Gastrocnemius medialis (tissue), 4 donors: ENCODE data around the gene CD7. TPM values are rescaled to one million over a fixed set of nuclear protein-coding genes. Genes with fewer than 3 reads are reported as not detected.

Experiments used
- ATAC-seq, 2 donors: fragments of 150-250 bp; one replicate each; pipeline ENCODE4 v1.9.1; 2016
- DNase-seq, 2 donors: peaks; one replicate each; pipeline ENCODE4 v3.0.0-alpha.2; 2019
- H3K27ac ChIP-seq, 4 donors: fragments of 200-600 bp; sonication (generic); 1 replicate in 1 of 4; 2 replicates in 3 of 4; pipeline ENCODE4 v1.5.1; 2016 to 2018; ENCODE audit warnings: mild to moderate bottlenecking in 2 of 4, moderate library complexity in 1 of 4
- H3K27me3 ChIP-seq, 3 donors: fragments of 200-600 bp; sonication (generic) in 2 of 3; 1 replicate in 1 of 3; 2 replicates in 2 of 3; pipeline versions ENCODE4 v1.5.1 to v1.6.0; 2016 to 2019; ENCODE audit warnings: mild to moderate bottlenecking in 1 of 3, moderate library complexity in 1 of 3
- H3K36me3 ChIP-seq, 2 donors: fragments of 200-600 bp; sonication (generic) in 1 of 2; one replicate each; pipeline ENCODE4 v1.5.1; 2017 to 2018
- H3K4me1 ChIP-seq, 2 donors: fragments of 200-600 bp; sonication (generic) in 1 of 2; one replicate each; pipeline ENCODE4 v1.5.1; 2016 to 2017; ENCODE audit warnings: mild to moderate bottlenecking in 2 of 2
- H3K4me3 ChIP-seq, 4 donors: fragments of 200-600 bp; sonication (generic) in 3 of 4; 1 replicate in 1 of 4; 2 replicates in 3 of 4; pipeline ENCODE4 v1.5.1; 2016 to 2019; ENCODE audit warnings: mild to moderate bottlenecking in 2 of 4
- H3K9me3 ChIP-seq, 3 donors: fragments of 200-600 bp; sonication (generic) in 2 of 3; 1 replicate in 1 of 3; 2 replicates in 2 of 3; pipeline ENCODE4 v1.5.1; 2016 to 2019
- POLR2A ChIP-seq, 2 donors: fragments of 450-650 bp; IDR thresholded peaks; one replicate each; pipeline ENCODE4 v1.6.1; 2017; ENCODE audit warnings: antibody characterized with exemption in 2 of 2, mild to moderate bottlenecking in 2 of 2, moderate library complexity in 2 of 2
- in situ Hi-C, 4 donors: fragments of 200-750 bp; cut with MboI; loops; one replicate each; pipeline versions ENCODE4 v1.15.0 to v1.8.0; 2017; ENCODE audit warnings: low sequenced_read_pairs in 4 of 4
- intact Hi-C: fragments of 100-400 bp; cut with DNase I; formaldehyde crosslinking; loops from one replicate; pipeline ENCODE4 v1.15.1; 2023; ENCODE audit warnings: low total_unique reads
- total RNA-seq, 4 donors: library from RNA; depleted of rRNA; stranded (reverse); fragments of >200 nt; gene quantifications; one replicate each; pipeline versions ENCODE4 v1.1.0 to v1.2.3, GENCODE V29; 2016
- TF ChIP-seq, protein P1 (sequence below), 5 experiments: fragments of 450-650 bp in 3 of 5; fragments of 200-600 bp in 2 of 5; sonication (generic) in 2 of 5; IDR thresholded peaks in 4 of 5; conservative IDR thresholded peaks in 1 of 5; 1 replicate in 4 of 5; 2 replicates in 1 of 5; pipeline ENCODE4 v1.5.1; 2016 to 2019; ENCODE audit warnings: antibody characterized with exemption in 5 of 5, mild to moderate bottlenecking in 3 of 5, moderate library complexity in 3 of 5

CD7 gene
- total RNA-seq, 4 donors from 2014 or later = 1.7 TPM; not detected in 3

GRCh38 chr17:82300228-82300627, 17.2 kb downstream of the CD7 start:
- intact Hi-C loops = no loop called here
- Histone ChIP-seq H3K9me3 (no peaks in the 10 kb centered on the region), H3K27ac (no peak overlapping the region), H3K36me3 (no peaks in the 10 kb centered on the region), H3K4me3 (no peak overlapping the region), H3K4me1 (peaks cover 25 to 27% of the 10 kb centered on the region in 2 donors), H3K27me3 (no peaks in the 10 kb centered on the region)
- TF ChIP-seq, protein P1, sequence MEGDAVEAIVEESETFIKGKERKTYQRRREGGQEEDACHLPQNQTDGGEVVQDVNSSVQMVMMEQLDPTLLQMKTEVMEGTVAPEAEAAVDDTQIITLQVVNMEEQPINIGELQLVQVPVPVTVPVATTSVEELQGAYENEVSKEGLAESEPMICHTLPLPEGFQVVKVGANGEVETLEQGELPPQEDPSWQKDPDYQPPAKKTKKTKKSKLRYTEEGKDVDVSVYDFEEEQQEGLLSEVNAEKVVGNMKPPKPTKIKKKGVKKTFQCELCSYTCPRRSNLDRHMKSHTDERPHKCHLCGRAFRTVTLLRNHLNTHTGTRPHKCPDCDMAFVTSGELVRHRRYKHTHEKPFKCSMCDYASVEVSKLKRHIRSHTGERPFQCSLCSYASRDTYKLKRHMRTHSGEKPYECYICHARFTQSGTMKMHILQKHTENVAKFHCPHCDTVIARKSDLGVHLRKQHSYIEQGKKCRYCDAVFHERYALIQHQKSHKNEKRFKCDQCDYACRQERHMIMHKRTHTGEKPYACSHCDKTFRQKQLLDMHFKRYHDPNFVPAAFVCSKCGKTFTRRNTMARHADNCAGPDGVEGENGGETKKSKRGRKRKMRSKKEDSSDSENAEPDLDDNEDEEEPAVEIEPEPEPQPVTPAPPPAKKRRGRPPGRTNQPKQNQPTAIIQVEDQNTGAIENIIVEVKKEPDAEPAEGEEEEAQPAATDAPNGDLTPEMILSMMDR (IDR thresholded peaks at IDR 0.05 in 4 of 5, conservative IDR thresholded peaks at IDR 0.05 in 1 of 5) = no peak
- no peak for TF ChIP-seq POLR2A (IDR thresholded peaks at IDR 0.05)
- DNase-seq (no peak), ATAC-seq (no peak)
- in situ Hi-C loops = no loop called here

GRCh38 chr17:82299452-82299851, 18.0 kb downstream of the CD7 start:
- peaks cover 32 to 33% of the 10 kb centered on the region in 2 donors for H3K4me1 ChIP-seq
- in situ Hi-C loops (no loop called here), intact Hi-C loops (loop anchor here (5.0 kb wide), 1 partner anchor 362 kb away; the partner anchor contains the start of gene PYCR1)
- H3K36me3 ChIP-seq = no peaks in the 10 kb centered on the region
- H3K27ac ChIP-seq = peak overlapping the region in 3 of 4 donors; percentile 84 to 98 (median 95)
- no peak for ATAC-seq
- DNase-seq = no peak
- no peaks in the 10 kb centered on the region for H3K9me3 ChIP-seq
- H3K27me3 ChIP-seq = no peaks in the 10 kb centered on the region
- TF ChIP-seq, protein P1 (IDR thresholded peaks at IDR 0.05 in 4 of 5, conservative IDR thresholded peaks at IDR 0.05 in 1 of 5) = no peak
- no peak for TF ChIP-seq POLR2A (IDR thresholded peaks at IDR 0.05)
- H3K4me3 ChIP-seq = no peak overlapping the region

DNA sequence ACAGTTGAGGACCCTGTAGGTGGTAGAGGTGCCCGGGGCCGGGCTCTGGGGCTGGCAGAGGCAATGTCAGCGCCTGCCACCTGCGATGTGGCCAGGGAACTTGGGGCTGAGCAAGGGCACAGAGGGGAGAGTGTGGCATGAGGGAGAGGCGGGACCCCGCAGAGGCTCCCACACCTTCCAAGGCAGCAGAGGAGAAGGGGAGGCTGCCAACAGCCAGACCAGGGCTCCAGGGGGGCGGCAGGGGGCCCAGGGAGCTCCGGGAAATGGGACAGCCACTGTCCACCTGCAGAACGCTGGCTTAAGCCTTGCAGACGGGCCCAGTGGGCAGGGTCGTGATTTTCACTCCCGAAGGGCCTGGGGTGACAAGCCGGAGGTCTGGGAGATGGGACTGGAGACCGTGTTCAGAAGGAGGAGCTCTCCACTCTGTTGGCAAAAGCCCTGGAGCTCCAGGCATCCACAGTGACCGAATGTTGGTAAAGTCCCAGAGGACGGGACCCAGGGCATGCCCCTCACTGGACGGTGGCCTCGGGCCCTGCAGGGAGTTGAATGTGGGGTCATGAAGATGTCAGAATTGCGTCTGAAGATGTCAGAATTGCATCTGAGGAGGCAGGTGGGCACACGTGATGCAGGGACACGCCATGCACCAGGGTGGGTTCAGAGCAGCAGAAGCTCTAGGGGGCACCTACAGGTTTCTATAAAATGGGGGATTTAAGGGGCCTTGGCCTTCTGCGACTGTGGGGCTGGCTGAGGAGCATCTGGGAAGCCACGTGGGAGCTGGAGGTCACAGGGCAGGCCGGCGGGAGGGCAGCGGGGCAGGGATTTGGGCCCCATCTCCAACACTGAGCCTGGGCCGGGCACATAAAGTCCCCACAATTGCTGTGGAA, 18.6 kb downstream of the CD7 start:
- peak overlapping the region; percentile 84 to 98 (median 93) for H3K27ac ChIP-seq
- H3K36me3 ChIP-seq = no peaks in the 10 kb centered on the region
- no peaks in the 10 kb centered on the region for H3K27me3 ChIP-seq
- DNase-seq (no peak), ATAC-seq (no peak)
- H3K4me3 ChIP-seq = peak overlapping the region; percentile 49 to 62 (median 56)
- no peak for TF ChIP-seq POLR2A (IDR thresholded peaks at IDR 0.05)
- TF ChIP-seq, protein P1 (IDR thresholded peaks at IDR 0.05 in 4 of 5, conservative IDR thresholded peaks at IDR 0.05 in 1 of 5) = peak in 1 of 5 experiments; percentile 3
- in situ Hi-C loops (no loop called here), intact Hi-C loops (loop anchor here (1.0 to 5.0 kb wide), 2 partner anchors 31 to 361 kb away; partner anchors contain the start of gene PYCR1)
- H3K4me1 ChIP-seq = peaks cover 37 to 40% of the 10 kb centered on the region in 2 donors
- no peaks in the 10 kb centered on the region for H3K9me3 ChIP-seq

DNA sequence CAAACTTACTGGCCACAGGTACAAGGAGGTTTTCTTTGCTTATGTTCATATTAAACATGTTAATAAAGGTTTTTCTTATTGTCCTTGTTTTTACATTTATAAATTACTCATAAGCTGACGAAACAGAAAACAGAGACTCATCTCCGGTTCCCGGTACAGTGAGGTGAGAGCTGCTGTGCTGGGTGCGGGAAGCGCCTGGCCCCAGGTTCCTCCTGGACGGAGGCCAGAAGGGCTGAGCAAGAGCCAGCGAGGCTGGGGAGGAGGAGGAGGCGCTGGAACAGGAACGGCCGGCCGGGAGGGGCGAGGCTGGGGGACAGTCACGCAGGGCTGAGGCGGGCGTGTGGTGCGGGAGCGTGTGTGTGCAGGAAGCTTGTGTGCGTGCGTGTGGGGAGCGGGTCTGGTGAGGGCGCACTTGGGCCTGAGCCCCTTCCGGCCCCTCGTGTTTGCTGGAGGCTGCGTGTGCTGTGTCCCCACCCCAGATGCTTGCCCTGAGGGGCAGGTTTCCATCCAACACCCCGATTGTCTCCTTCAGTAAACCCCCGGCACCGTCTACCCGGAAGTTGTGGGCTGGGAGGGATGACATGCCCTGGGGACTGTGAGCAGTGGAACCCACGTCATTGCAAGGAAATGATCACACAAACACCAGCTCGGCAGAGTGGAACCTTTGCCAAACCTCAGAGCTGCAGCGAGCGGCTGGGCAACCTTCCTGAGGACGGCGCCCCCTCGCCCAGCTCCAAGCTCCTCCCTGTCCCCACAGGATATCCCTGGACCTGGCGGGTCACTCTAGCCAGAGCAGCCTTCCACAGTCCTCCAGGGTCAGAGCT, 19.5 kb downstream of the CD7 start:
- Histone ChIP-seq H3K4me3 (peak overlapping the region; percentile 49 to 62 (median 56)), H3K4me1 (peaks cover 40 to 44% of the 10 kb centered on the region in 2 donors), H3K9me3 (no peaks in the 10 kb centered on the region), H3K27me3 (no peaks in the 10 kb centered on the region), H3K27ac (peak overlapping the region; percentile 84 to 98 (median 93)), H3K36me3 (no peaks in the 10 kb centered on the region)
- in situ Hi-C loops (no loop called here), intact Hi-C loops (loop anchor here (1.0 to 5.0 kb wide), 4 partner anchors 31 to 361 kb away; partner anchors contain the start of genes CCDC57 and PYCR1)
- ATAC-seq (peak; percentile 62 to 65), DNase-seq (peak; percentile 71 to 90)
- TF ChIP-seq POLR2A (IDR thresholded peaks at IDR 0.05) = peak; percentile 75 to 76
- TF ChIP-seq, protein P1 (IDR thresholded peaks at IDR 0.05 in 4 of 5, conservative IDR thresholded peaks at IDR 0.05 in 1 of 5) = peak in 1 of 5 experiments; percentile 7
